GM12891 (cell line): Measurements from ENCODE around the gene ARHGAP26.

Experiments
- POLR2A ChIP-seq: IDR thresholded peaks from 2 replicates; pipeline ENCODE4 v1.6.1; 2011; ENCODE audit warnings: low read depth, low read length, control low read depth
- SPI1 ChIP-seq: IDR thresholded peaks from 2 replicates; pipeline ENCODE4 v1.6.1; 2011; ENCODE audit warnings: low read depth, low read length, control low read depth
- TAF1 ChIP-seq: IDR thresholded peaks from 2 replicates; pipeline ENCODE4 v1.6.1; 2011; ENCODE audit warnings: low read depth, low read length, control low read depth

DNA sequence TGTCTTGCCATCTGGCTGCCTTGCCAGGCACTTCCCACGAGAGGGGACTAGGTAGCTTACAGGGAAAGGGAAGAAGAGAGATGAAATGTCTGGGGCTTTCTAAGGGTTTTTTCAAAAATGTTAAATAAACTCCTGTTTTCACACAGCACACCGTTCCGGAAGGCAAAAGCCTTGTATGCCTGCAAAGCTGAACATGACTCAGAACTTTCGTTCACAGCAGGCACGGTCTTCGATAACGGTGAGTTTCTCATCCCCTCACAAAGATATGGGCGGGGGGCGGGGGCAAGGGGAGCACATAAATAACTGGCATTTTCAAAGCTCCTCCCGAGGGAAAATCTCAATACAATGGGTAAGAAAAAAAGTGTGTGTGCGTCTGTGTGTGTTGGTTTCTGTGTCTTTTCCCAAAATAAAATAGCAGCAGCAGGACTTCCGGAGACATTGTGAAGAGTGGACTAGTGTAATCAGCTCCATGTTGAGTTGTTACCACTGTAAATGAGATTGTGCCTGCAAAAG is 443.7 kb downstream of the ARHGAP26 start:
- no peak for TF ChIP-seq TAF1
- TF ChIP-seq POLR2A: no peak
- TF ChIP-seq SPI1: no peak
